ENCODE data around the gene MRPS26.

Gene MRPS26

GRCh38 chr20:3046677-3047462 lies 1.0 kb downstream of the MRPS26 start:
- peak overlapping the region; percentile 83 for H3K4me3 ChIP-seq (ENCODE audit: low read depth, low read length)
- no peaks in the 10 kb centered on the region for H3K9me3 ChIP-seq (ENCODE audit: control insufficient read depth, insufficient read depth, low read depth, low read length)
- ChIA-PET POLR2A (interaction anchor here (0.6 to 1.5 kb wide), 2 partner anchors 192 to 196 kb away, joined by 4 to 7 read pairs; partner anchors contain the start of gene SLC4A11), CTCF (interaction anchor here (0.7 to 0.9 kb wide), 2 partner anchors 203 to 246 kb away, joined by 3 to 4 read pairs; no protein-coding TSS in a partner anchor)
- peaks cover 12% of the 10 kb centered on the region for H3K4me1 ChIP-seq (ENCODE audit: control insufficient read depth, insufficient read depth, low read length)
- H3K27ac ChIP-seq (ENCODE audit: extremely low read depth, low read depth, low read length) = peak overlapping the region; percentile 97
- peaks cover 25 to 32% of the 10 kb centered on the region in 2 experiments for H3K36me3 ChIP-seq (ENCODE audit: control insufficient read depth in 2 of 2, insufficient read depth in 1 of 2, low read length in 2 of 2)
- TF ChIP-seq SP2 (tag by site-specific recombination; IDR thresholded peaks at IDR 0.05) = peak; percentile 70
- TF ChIP-seq ZBTB8A (tag by site-specific recombination; IDR thresholded peaks at IDR 0.05) = peak; percentile 69
- TF ChIP-seq ZNF776 (tag by site-specific recombination; IDR thresholded peaks at IDR 0.05; ENCODE audit: borderline replicate concordance) = no peak
- TF ChIP-seq ZNF362 (tag by site-specific recombination; IDR thresholded peaks at IDR 0.05) = no peak
- TF ChIP-seq SCRT1 (tag by site-specific recombination; IDR thresholded peaks at IDR 0.05; ENCODE audit: borderline replicate concordance) = peak; percentile 12; the same call in 1 of the 2 replicates
- TF ChIP-seq HIC1 (tag by site-specific recombination; IDR thresholded peaks at IDR 0.05) = 0 out of 2 replicates have a peak, but pooled peaks have one; percentile 22

- H3K27ac ChIP-seq (ENCODE audit: extremely low read depth, low read depth, low read length) = peak overlapping the region; percentile 17; the same call in 1 of the 2 replicates
- H3K4me3 ChIP-seq (ENCODE audit: low read depth, low read length) = no peak overlapping the region
- CTCF ChIA-PET = interaction anchor here (0.6 to 0.9 kb wide), 3 partner anchors 67 to 245 kb away, joined by 3 to 5 read pairs (median 4); no protein-coding TSS in a partner anchor
- no peak for TF ChIP-seq PRDM10 (tag by site-specific recombination; IDR thresholded peaks at IDR 0.05)
- no peak for TF ChIP-seq ZNF621 (tag by site-specific recombination; IDR thresholded peaks at IDR 0.05)
- TF ChIP-seq TSHZ1 (tag by site-specific recombination; IDR thresholded peaks at IDR 0.05; ENCODE audit: borderline replicate concordance) = no peak
- no peak for TF ChIP-seq ZBTB44 (tag by site-specific recombination; IDR thresholded peaks at IDR 0.05)
- TF ChIP-seq ZNF600 (tag by site-specific recombination; IDR thresholded peaks at IDR 0.05) = 0 out of 2 replicates have a peak, but pooled peaks have one; percentile 16
- POLR2A ChIA-PET = no interaction called here
- H3K4me1 ChIP-seq (ENCODE audit: control insufficient read depth, insufficient read depth, low read length) = peaks cover 5% of the 10 kb centered on the region
- H3K9me3 ChIP-seq (ENCODE audit: control insufficient read depth, insufficient read depth, low read depth, low read length) = no peaks in the 10 kb centered on the region
- peaks cover 25 to 32% of the 10 kb centered on the region in 2 experiments for H3K36me3 ChIP-seq (ENCODE audit: control insufficient read depth in 2 of 2, insufficient read depth in 1 of 2, low read length in 2 of 2)
These were observed 1.9 kb downstream of the MRPS26 start for GRCh38 chr20:3047486-3048419.
